CD4-positive, alpha-beta T cell (primary cell): ENCODE results near the gene RNF111. TPM values are rescaled to one million over a fixed set of nuclear protein-coding genes. Genes with fewer than 3 reads are reported as not detected.

Experiments used
- ATAC-seq: fragments of 200-7000 bp; cut with Tn5 transposase; one replicate; pipeline ENCODE4 v1.10.0; 2022; ENCODE audit warnings: mild to moderate bottlenecking; ENCODE audit not compliant: poor library complexity
- CTCF ChIA-PET: fragments of 350-600 bp; sonication (Branson Sonifier 250); formaldehyde crosslinking; loops from one replicate; lab custom pipeline; 2021; ENCODE audit warnings: antibody characterized with exemption, inconsistent platforms; lab: Charles Lee
- POLR2A ChIA-PET: fragments of 350-600 bp; sonication (Branson Sonifier 250); formaldehyde crosslinking; loops from one replicate; lab custom pipeline; 2021; ENCODE audit warnings: antibody characterized with exemption, inconsistent platforms; lab: Charles Lee
- DNase-seq, 14 experiments: peaks; one replicate each; pipeline ENCODE4 v3.0.0-alpha.2; 2013 to 2020; ENCODE audit warnings: mixed read lengths in 2 of 14
- H3K27ac ChIP-seq, 2 donors: one replicate each; pipeline versions ENCODE4 v1.5.1 to v1.7.0; 2013; ENCODE audit warnings: low read length in 2 of 2, low read depth in 1 of 2, mild to moderate bottlenecking in 1 of 2
- H3K27me3 ChIP-seq, 2 experiments: 1 replicate in 1 of 2; 2 replicates in 1 of 2; pipeline versions ENCODE4 v1.6.1 to v1.7.0; 2013; ENCODE audit warnings: low read length in 2 of 2, control low read depth in 1 of 2, mild to moderate bottlenecking in 1 of 2, moderate library complexity in 1 of 2; ENCODE audit not compliant: insufficient read depth in 2 of 2, control insufficient read depth in 1 of 2
- H3K36me3 ChIP-seq: one replicate; pipeline ENCODE4 v1.6.1; 2013; ENCODE audit warnings: low read length, control low read depth; ENCODE audit not compliant: insufficient read depth
- H3K4me1 ChIP-seq: one replicate; pipeline ENCODE4 v1.6.1; 2013; ENCODE audit warnings: low read length, control low read depth; ENCODE audit not compliant: insufficient read depth
- H3K4me3 ChIP-seq: one replicate; pipeline ENCODE4 v1.5.1; 2013; ENCODE audit warnings: mild to moderate bottlenecking, low read length, moderate library complexity
- H3K9me3 ChIP-seq, 2 experiments: 1 replicate in 1 of 2; 2 replicates in 1 of 2; pipeline versions ENCODE4 v1.6.1 to v1.7.0; 2013; ENCODE audit warnings: low read length in 2 of 2, mild to moderate bottlenecking in 2 of 2, control low read depth in 1 of 2, moderate library complexity in 1 of 2; ENCODE audit not compliant: control insufficient read depth in 1 of 2, insufficient read depth in 1 of 2
- H3K27ac Mint-ChIP-seq: one replicate; pipeline ENCODE4 v1.8.0; 2020; ENCODE audit warnings: mixed read lengths
- H3K27me3 Mint-ChIP-seq: one replicate; pipeline ENCODE4 v1.8.0; 2021; ENCODE audit warnings: mixed read lengths
- H3K36me3 Mint-ChIP-seq: one replicate; pipeline ENCODE4 v1.8.0; 2021; ENCODE audit warnings: low read depth, mixed read lengths
- H3K4me1 Mint-ChIP-seq: one replicate; pipeline ENCODE4 v1.8.0; 2021; ENCODE audit warnings: low read depth, mixed read lengths
- H3K4me3 Mint-ChIP-seq: one replicate; pipeline ENCODE4 v1.8.0; 2020; ENCODE audit warnings: mild to moderate bottlenecking, mixed read lengths
- H3K9me3 Mint-ChIP-seq: one replicate; pipeline ENCODE4 v1.8.0; 2020; ENCODE audit warnings: mixed read lengths
- intact Hi-C, 2 experiments: fragments of 100-400 bp; cut with DNase I in 1 of 2; cut with micrococcal nuclease in 1 of 2; formaldehyde crosslinking; loops; one replicate each; pipeline versions ENCODE4 v1.15.1 to v1.9.0; 2023 to 2025; cut with DNase I, micrococcal nuclease
- total RNA-seq, 174 experiments: library from RNA in 2 of 174; stranded (reverse) in 2 of 174; gene quantifications; one replicate each; pipeline ENCODE4 v1.2.3 and lab custom pipeline; 2021 to 2026
- TF ChIP-seq, protein P1 (sequence below): fragments of 200-600 bp; IDR thresholded peaks from one replicate; pipeline ENCODE4 v1.8.0; 2022; ENCODE audit warnings: antibody characterized with exemption, mild to moderate bottlenecking

RNF111 gene
- total RNA-seq, 2 experiments from 2014 or later: 35.4 to 37.1 TPM

DNA sequence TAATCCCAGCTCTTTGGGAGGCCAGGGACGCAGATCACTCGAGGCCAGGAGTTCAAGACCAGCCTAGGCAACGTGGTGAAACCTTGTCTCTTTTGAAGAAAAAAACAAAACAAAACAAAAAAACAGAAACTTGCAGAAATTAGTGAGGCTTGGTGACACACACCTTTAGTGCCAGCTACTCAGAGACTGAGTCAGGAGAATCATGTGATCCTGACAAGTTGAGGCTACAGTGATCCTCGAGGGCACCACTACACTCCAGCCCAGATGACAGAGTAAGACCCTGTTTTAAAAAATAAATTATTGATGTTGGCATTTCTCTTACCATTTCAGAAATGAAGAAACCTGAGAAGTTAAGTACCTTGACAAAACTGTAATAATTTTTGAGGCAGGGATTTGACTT is 72.9 kb downstream of the RNF111 start:
- ChIA-PET CTCF (interaction anchor here (1.1 kb wide), 1 partner anchor 9 kb away, joined by 3 read pairs; no protein-coding TSS in a partner anchor), POLR2A (no interaction called here)
- H3K4me1 ChIP-seq: no peaks in the 10 kb centered on the region
- H3K4me3 ChIP-seq: no peak overlapping the region
- intact Hi-C loops: no loop called here
- Mint-ChIP-seq H3K27me3 (no peaks in the 10 kb centered on the region), H3K27ac (no peak overlapping the region), H3K36me3 (peaks cover 85% of the 10 kb centered on the region), H3K4me3 (no peak overlapping the region), H3K4me1 (no peaks in the 10 kb centered on the region), H3K9me3 (no peaks in the 10 kb centered on the region)
- H3K27ac ChIP-seq: no peak overlapping the region
- DNase-seq (no peak), ATAC-seq (no peak)
- TF ChIP-seq, protein P1, sequence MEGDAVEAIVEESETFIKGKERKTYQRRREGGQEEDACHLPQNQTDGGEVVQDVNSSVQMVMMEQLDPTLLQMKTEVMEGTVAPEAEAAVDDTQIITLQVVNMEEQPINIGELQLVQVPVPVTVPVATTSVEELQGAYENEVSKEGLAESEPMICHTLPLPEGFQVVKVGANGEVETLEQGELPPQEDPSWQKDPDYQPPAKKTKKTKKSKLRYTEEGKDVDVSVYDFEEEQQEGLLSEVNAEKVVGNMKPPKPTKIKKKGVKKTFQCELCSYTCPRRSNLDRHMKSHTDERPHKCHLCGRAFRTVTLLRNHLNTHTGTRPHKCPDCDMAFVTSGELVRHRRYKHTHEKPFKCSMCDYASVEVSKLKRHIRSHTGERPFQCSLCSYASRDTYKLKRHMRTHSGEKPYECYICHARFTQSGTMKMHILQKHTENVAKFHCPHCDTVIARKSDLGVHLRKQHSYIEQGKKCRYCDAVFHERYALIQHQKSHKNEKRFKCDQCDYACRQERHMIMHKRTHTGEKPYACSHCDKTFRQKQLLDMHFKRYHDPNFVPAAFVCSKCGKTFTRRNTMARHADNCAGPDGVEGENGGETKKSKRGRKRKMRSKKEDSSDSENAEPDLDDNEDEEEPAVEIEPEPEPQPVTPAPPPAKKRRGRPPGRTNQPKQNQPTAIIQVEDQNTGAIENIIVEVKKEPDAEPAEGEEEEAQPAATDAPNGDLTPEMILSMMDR: no peak
- H3K36me3 ChIP-seq: peaks cover 89% of the 10 kb centered on the region
- no peaks in the 10 kb centered on the region for H3K9me3 ChIP-seq
- H3K27me3 ChIP-seq: no peaks in the 10 kb centered on the region

DNA sequence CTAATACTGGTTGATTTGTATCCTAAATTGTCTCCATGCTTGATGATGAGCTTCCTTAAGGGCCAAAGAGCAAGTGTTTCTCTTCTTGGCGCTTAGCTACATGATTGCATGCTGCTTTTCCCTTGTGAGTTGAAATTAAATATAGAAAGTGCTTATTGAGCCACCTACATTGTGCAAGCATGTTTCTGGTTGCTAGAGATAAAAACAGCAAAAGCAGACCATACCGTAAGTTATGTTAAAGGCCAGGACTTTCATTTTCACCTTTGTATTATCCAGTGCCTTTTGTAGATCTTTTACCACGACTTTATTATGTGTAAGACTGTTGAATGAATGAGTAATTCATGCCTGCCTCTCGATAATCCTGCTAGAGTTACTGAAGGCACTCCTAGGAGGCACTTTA is 75.6 kb downstream of the RNF111 start:
- Mint-ChIP-seq H3K4me3 (no peak overlapping the region), H3K27ac (no peak overlapping the region), H3K27me3 (no peaks in the 10 kb centered on the region), H3K4me1 (no peaks in the 10 kb centered on the region), H3K36me3 (peaks cover 88% of the 10 kb centered on the region), H3K9me3 (no peaks in the 10 kb centered on the region)
- TF ChIP-seq, protein P1: no peak
- intact Hi-C loops: no loop called here
- Histone ChIP-seq H3K36me3 (peaks cover 86% of the 10 kb centered on the region), H3K4me3 (no peak overlapping the region), H3K9me3 (no peaks in the 10 kb centered on the region), H3K4me1 (no peaks in the 10 kb centered on the region), H3K27me3 (no peaks in the 10 kb centered on the region), H3K27ac (no peak overlapping the region)
- POLR2A ChIA-PET: no interaction called here
- CTCF ChIA-PET: interaction anchor here (1.1 kb wide), 1 partner anchor 9 kb away, joined by 8 read pairs; no protein-coding TSS in a partner anchor
- DNase-seq (no peak), ATAC-seq (no peak)

DNA sequence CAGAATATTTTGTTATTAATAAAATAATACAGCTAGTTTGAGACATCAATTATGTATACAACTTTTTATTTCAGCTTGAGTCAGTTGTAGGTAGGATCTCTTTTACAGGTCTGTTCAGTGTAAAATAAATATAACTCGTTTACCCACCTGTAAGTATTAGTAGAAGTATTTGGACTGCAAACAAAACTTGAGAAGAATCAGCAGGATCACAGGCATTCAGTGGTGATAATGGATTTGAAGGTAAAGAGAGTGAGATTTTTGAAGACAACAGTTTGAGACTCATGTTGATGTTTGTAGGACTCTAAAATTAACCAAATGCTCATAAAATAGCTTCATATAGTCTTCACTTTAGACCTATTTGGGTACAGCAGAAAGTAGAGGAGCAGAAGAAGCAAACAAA is 82.0 kb downstream of the RNF111 start:
- H3K9me3 ChIP-seq: peaks cover 0 to 6% of the 10 kb centered on the region in 2 experiments
- TF ChIP-seq, protein P1: no peak
- intact Hi-C loops: no loop called here
- ChIA-PET POLR2A (no interaction called here), CTCF (interaction anchor here (1.0 kb wide), 1 partner anchor 9 kb away, joined by 3 read pairs; no protein-coding TSS in a partner anchor)
- ATAC-seq (no peak), DNase-seq (no peak)
- H3K9me3 Mint-ChIP-seq: no peaks in the 10 kb centered on the region
- H3K27me3 Mint-ChIP-seq: no peaks in the 10 kb centered on the region
- no peak overlapping the region for H3K4me3 ChIP-seq
- H3K27ac ChIP-seq: no peak overlapping the region
- peaks cover 49% of the 10 kb centered on the region for H3K36me3 ChIP-seq
- H3K27ac Mint-ChIP-seq: no peak overlapping the region
- no peaks in the 10 kb centered on the region for H3K4me1 ChIP-seq
- H3K27me3 ChIP-seq: no peaks in the 10 kb centered on the region
- peaks cover 2% of the 10 kb centered on the region for H3K4me1 Mint-ChIP-seq
- H3K36me3 Mint-ChIP-seq: peaks cover 85% of the 10 kb centered on the region
- H3K4me3 Mint-ChIP-seq: no peak overlapping the region
